GM12891 (cell line): ENCODE data around the gene MPV17.

ENCODE experiments used
- POLR2AphosphoS5 ChIP-seq: IDR thresholded peaks from 2 replicates; pipeline ENCODE4 v1.6.1; 2011; ENCODE audit warnings: low read depth, low read length, control low read depth
- POU2F2 ChIP-seq: IDR thresholded peaks from 2 replicates; pipeline ENCODE4 v1.6.1; 2011; ENCODE audit warnings: low read depth, mild to moderate bottlenecking, control low read depth, low read length, moderate library complexity
- TAF1 ChIP-seq: IDR thresholded peaks from 2 replicates; pipeline ENCODE4 v1.6.1; 2011; ENCODE audit warnings: low read depth, low read length, control low read depth

GRCh38 chr2:27304488-27305240 lies 18.2 kb downstream of the MPV17 start:
- TF ChIP-seq TAF1 (no peak), POLR2AphosphoS5 (no peak), POU2F2 (no peak)
